GM12878 (cell line): Measurements from ENCODE around the gene RARS2. TPM values are rescaled to one million over a fixed set of nuclear protein-coding genes. Genes with fewer than 3 reads are reported as not detected.

Experiments used
- ATAC-seq: fragments of 200-7000 bp; cut with Tn5 transposase; 3 replicates; pipeline ENCODE4 v1.9.1; 2020; ENCODE audit warnings: mild to moderate bottlenecking, moderate library complexity
- Bru-seq: library from RNA; stranded (reverse); fragments of 400-500 nt; gene quantifications from one replicate; lab custom pipeline; 2021; lab: Mats Ljungman, UMichigan
- BruChase-seq, 2 experiments: library from RNA; stranded (reverse); fragments of 400-500 nt; gene quantifications; one replicate each; lab custom pipeline; 2021; lab: Mats Ljungman, UMichigan
- BruUV-seq: library from RNA; stranded (reverse); fragments of 400-500 nt; replicated peaks from 2 replicates; lab custom pipeline; 2021; lab: Mats Ljungman, UMichigan
- CTCF ChIA-PET: fragments of 300-600 bp; sonication (Branson Sonifier 250); formaldehyde crosslinking; extraction: SDS; loops from one replicate; lab custom pipeline; 2021; ENCODE audit warnings: inconsistent platforms; lab: Yijun Ruan, JAX
- POLR2A ChIA-PET: fragments of 350-600 bp; formaldehyde crosslinking; extraction: SDS; loops from one replicate; lab custom pipeline; 2021; ENCODE audit warnings: inconsistent platforms; lab: Charles Lee
- RAD21 ChIA-PET: fragments of 300-600 bp; sonication (Branson Sonifier 250); formaldehyde crosslinking; loops from one replicate; lab custom pipeline; 2023; ENCODE audit warnings: antibody characterized with exemption; ENCODE audit not compliant: unreplicated experiment; lab: Charles Lee
- SMC1A ChIA-PET: fragments of 300-600 bp; sonication (Branson Sonifier 250); formaldehyde crosslinking; loops from one replicate; lab custom pipeline; 2023; ENCODE audit not compliant: unreplicated experiment, uncharacterized antibody; lab: Charles Lee
- DNase-seq: peaks from one replicate; pipeline ENCODE4 v3.0.0-alpha.2; 2011; ENCODE audit warnings: low read depth, low spot score
- FAIRE-seq: peaks from 3 replicates; lab custom pipeline; 2011; peaks lifted over from hg19 to GRCh38; lab: Jason Lieb, UNC
- H2AFZ ChIP-seq: 2 replicates; pipeline ENCODE4 v1.6.0; 2011; ENCODE audit warnings: low read depth, low read length, control low read depth; ENCODE audit not compliant: control insufficient read depth
- H3K27ac ChIP-seq: 2 replicates; pipeline ENCODE4 v1.5.1; 2011; ENCODE audit warnings: control low read depth; ENCODE audit not compliant: control insufficient read depth, insufficient read depth
- H3K27me3 ChIP-seq, 2 experiments: replicated peaks in 1 of 2; 2 replicates each; pipeline versions ENCODE4 v1.6.0 to v1.6.1; 2011; ENCODE audit warnings: low read length in 1 of 2; ENCODE audit not compliant: control insufficient read depth in 2 of 2, insufficient read depth in 2 of 2
- H3K36me3 ChIP-seq, 2 experiments: 2 replicates each; pipeline ENCODE4 v1.5.1; 2011; ENCODE audit warnings: low read length in 1 of 2; ENCODE audit not compliant: control insufficient read depth in 2 of 2, insufficient read depth in 2 of 2
- H3K4me1 ChIP-seq: 2 replicates; pipeline ENCODE4 v1.6.1; 2011; ENCODE audit warnings: mild to moderate bottlenecking, low read length, moderate library complexity, mixed read lengths; ENCODE audit not compliant: control insufficient read depth, insufficient read depth
- H3K4me2 ChIP-seq: 2 replicates; pipeline ENCODE4 v1.6.0; 2011; ENCODE audit warnings: control low read depth; ENCODE audit not compliant: control insufficient read depth, insufficient read depth
- H3K4me3 ChIP-seq: fragments of 200-600 bp; sonication (generic); 2 replicates; pipeline ENCODE4 v1.5.1; 2016
- H3K79me2 ChIP-seq: 2 replicates; pipeline ENCODE4 v1.6.0; 2011; ENCODE audit warnings: low read length; ENCODE audit not compliant: control insufficient read depth, insufficient read depth
- H3K9ac ChIP-seq: 2 replicates; pipeline ENCODE4 v1.8.0; 2011; ENCODE audit warnings: low read length, control low read depth, mixed read lengths; ENCODE audit not compliant: control insufficient read depth, insufficient read depth
- H3K9me3 ChIP-seq: replicated peaks from 3 replicates; pipeline ENCODE4 v1.5.1; 2011; ENCODE audit warnings: mild to moderate bottlenecking, low read length; ENCODE audit not compliant: control insufficient read depth, insufficient read depth
- H4K20me1 ChIP-seq: 2 replicates; pipeline ENCODE4 v1.6.0; 2011; ENCODE audit not compliant: control insufficient read depth, insufficient read depth
- ATF7 ChIP-seq: fragments of 450-650 bp; IDR thresholded peaks from 2 replicates; pipeline ENCODE4 v1.6.1; 2016; ENCODE audit warnings: low read depth, mild to moderate bottlenecking
- CREB1 ChIP-seq: IDR thresholded peaks from 2 replicates; pipeline ENCODE4 v1.6.1; 2012; ENCODE audit warnings: low read depth, mild to moderate bottlenecking, inconsistent platforms
- GATAD2B ChIP-seq: fragments of 450-650 bp; conservative IDR thresholded peaks from 2 replicates; pipeline ENCODE4 v1.6.1; 2017; ENCODE audit warnings: low read depth, mild to moderate bottlenecking, moderate library complexity
- MXI1 ChIP-seq: fragments of 150-350 bp; IDR thresholded peaks from 2 replicates; pipeline ENCODE4 v1.6.1; 2011; ENCODE audit warnings: low read depth, mild to moderate bottlenecking, inconsistent platforms, low read length, improper control_type of control experiment
- NFYA ChIP-seq: IDR thresholded peaks from 2 replicates; pipeline ENCODE4 v1.6.1; 2011; ENCODE audit warnings: low read depth, mild to moderate bottlenecking, low read length, improper control_type of control experiment, borderline replicate concordance
- RUNX3 ChIP-seq: IDR thresholded peaks from 2 replicates; pipeline ENCODE4 v1.6.1; 2012; ENCODE audit warnings: low read length, inconsistent platforms
- SPI1 ChIP-seq: IDR thresholded peaks from 2 replicates; pipeline ENCODE4 v1.6.1; 2011; ENCODE audit warnings: low read depth, mild to moderate bottlenecking, low read length, moderate library complexity, borderline replicate concordance; ENCODE audit not compliant: insufficient read depth
- WGBS: methylation state at CpG from one replicate; pipeline ENCODE4 v1.1.6; 2016; ENCODE audit warnings: low lambda C conversion rate; ENCODE audit not compliant: insufficient replicate concordance, insufficient coverage; ENCODE audit errors: missing lambda C conversion rate; 5-methylcytosine and 5-hydroxymethylcytosine counted together
- in situ Hi-C: fragments of 300-500 bp; cut with MboI; formaldehyde crosslinking; loops from 9 replicates; pipeline ENCODE4 v1.14.3; 2018; ENCODE audit warnings: mixed read lengths
- intact Hi-C: fragments of 100-400 bp; cut with micrococcal nuclease; formaldehyde crosslinking; loops from one replicate; pipeline ENCODE4 v1.14.2; 2022; ENCODE audit not compliant: unreplicated experiment
- long read RNA-seq, 2 experiments: library from polyadenylated mRNA; unstranded; transcript quantifications; one replicate each; pipeline ENCODE4 v2.0.0, GENCODE V29; 2019 to 2020
- polyA minus RNA-seq, 3 experiments: library from RNA; depleted of rRNA, polyadenylated mRNA; stranded (reverse); fragments of >200 nt; gene quantifications; 2 replicates each; pipeline ENCODE4 v1.2.3, GENCODE V29; 2011
- polyA plus RNA-seq, 11 experiments: library from polyadenylated mRNA; depleted of rRNA in 4 of 11; unstranded in 6 of 11; stranded (reverse) in 5 of 11; fragments of >200 nt; fragmentation: Nextera tagmentation in 4 of 11; fragmentation: Illumina TruSeq in 1 of 11; extraction: Ambion mirVana in 4 of 11; extraction: Trizol in 1 of 11; gene quantifications; 1 replicate in 1 of 11; 2 replicates in 10 of 11; pipeline versions ENCODE4 v1.2.1 to v1.2.3, GENCODE V29; 2011 to 2016; ENCODE audit warnings: inconsistent platforms in 2 of 11, missing spikeins in 2 of 11, low read depth in 1 of 11
- total RNA-seq, 4 experiments: library from RNA; depleted of rRNA in 3 of 4; stranded (reverse); fragments of >200 nt in 3 of 4; fragmentation: Illumina TruSeq in 1 of 4; extraction: Trizol in 1 of 4; gene quantifications; 2 replicates each; pipeline versions ENCODE4 v1.2.1 to v1.2.3, GENCODE V29; 2013 to 2021
- TF ChIP-seq, protein P1 (sequence below): IDR thresholded peaks from 2 replicates; pipeline ENCODE4 v1.6.1; 2012; ENCODE audit warnings: low read depth, low read length, improper control_type of control experiment
- TF ChIP-seq, protein P2 (sequence below): fragments of 450-650 bp; IDR thresholded peaks from 2 replicates; pipeline ENCODE4 v1.6.1; 2017; ENCODE audit warnings: mild to moderate bottlenecking, moderate library complexity

Gene RARS2, protein sequence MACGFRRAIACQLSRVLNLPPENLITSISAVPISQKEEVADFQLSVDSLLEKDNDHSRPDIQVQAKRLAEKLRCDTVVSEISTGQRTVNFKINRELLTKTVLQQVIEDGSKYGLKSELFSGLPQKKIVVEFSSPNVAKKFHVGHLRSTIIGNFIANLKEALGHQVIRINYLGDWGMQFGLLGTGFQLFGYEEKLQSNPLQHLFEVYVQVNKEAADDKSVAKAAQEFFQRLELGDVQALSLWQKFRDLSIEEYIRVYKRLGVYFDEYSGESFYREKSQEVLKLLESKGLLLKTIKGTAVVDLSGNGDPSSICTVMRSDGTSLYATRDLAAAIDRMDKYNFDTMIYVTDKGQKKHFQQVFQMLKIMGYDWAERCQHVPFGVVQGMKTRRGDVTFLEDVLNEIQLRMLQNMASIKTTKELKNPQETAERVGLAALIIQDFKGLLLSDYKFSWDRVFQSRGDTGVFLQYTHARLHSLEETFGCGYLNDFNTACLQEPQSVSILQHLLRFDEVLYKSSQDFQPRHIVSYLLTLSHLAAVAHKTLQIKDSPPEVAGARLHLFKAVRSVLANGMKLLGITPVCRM
- 40.3 and 48.0 TPM in 2 replicates for total RNA-seq (2013; cell fraction: nucleolus; rRNA removed)
- total RNA-seq (2014; rRNA removed) = 25.8 and 32.5 TPM in 2 replicates
- total RNA-seq (2014; rRNA removed; fragmentation: Illumina TruSeq; extraction: Trizol) = 36.6 and 37.1 TPM in 2 replicates
- 23.8 and 26.9 TPM in 2 replicates for total RNA-seq (2021)
- 16.2 TPM for polyA plus RNA-seq (2011; ENCODE audit: low read depth)
- polyA plus RNA-seq (2011; rRNA removed) = 18.3 and 25.1 TPM in 2 replicates
- polyA plus RNA-seq (2011; cell fraction: cytosol; rRNA removed) = 5.3 and 6.2 TPM in 2 replicates
- 13.6 and 15.3 TPM in 2 replicates for polyA plus RNA-seq (2011; cell fraction: nucleus; rRNA removed)
- polyA plus RNA-seq (2012) = 26.5 and 28.6 TPM in 2 replicates
- 36.5 and 44.7 TPM in 2 replicates for polyA plus RNA-seq (2014; fragmentation: Illumina TruSeq; extraction: Trizol)
- polyA plus RNA-seq (2014; fragmentation: Nextera tagmentation; extraction: Ambion mirVana) = 10 to 100 TPM; 37.9 to 43.0 TPM
- polyA plus RNA-seq (2014; rRNA removed) = 22.5 and 25.5 TPM in 2 replicates
- polyA plus RNA-seq (2016; fragmentation: Nextera tagmentation; extraction: Ambion mirVana) = 10 to 100 TPM; 46.0 to 54.2 TPM
- 9.3 and 10.9 TPM in 2 replicates for polyA minus RNA-seq (2011; rRNA and poly(A)+ RNA removed)
- polyA minus RNA-seq (2011; cell fraction: cytosol; rRNA and poly(A)+ RNA removed) = 2.1 and 4.9 TPM in 2 replicates
- polyA minus RNA-seq (2011; cell fraction: nucleus; rRNA and poly(A)+ RNA removed) = 9.6 and 18.8 TPM in 2 replicates
- Bru-seq, nascent RNA = percentile 87 among the genes with signal in this experiment
- percentile 84 among the genes with signal in this experiment for BruChase-seq, experiment 1, labeled RNA remaining after a 6-hour chase
- BruChase-seq, experiment 2, labeled RNA remaining after a 2-hour chase = percentile 89 among the genes with signal in this experiment
- long read RNA-seq, experiment 1, transcript RARS2-201 (20 exons, 1,818 nt) = major isoform, 29 of 55 reads
- long read RNA-seq, experiment 1, partial matches to known transcripts = 7 of 55 reads
- long read RNA-seq, experiment 1, other reads (novel, unspliced or antisense) = 19 of 55 reads
- long read RNA-seq, experiment 2, transcript RARS2-201 (20 exons, 1,818 nt) = major isoform, 255 of 476 reads
- long read RNA-seq, experiment 2, partial matches to known transcripts = 118 of 476 reads
- long read RNA-seq, experiment 2, other reads (novel, unspliced or antisense) = 103 of 476 reads

DNA sequence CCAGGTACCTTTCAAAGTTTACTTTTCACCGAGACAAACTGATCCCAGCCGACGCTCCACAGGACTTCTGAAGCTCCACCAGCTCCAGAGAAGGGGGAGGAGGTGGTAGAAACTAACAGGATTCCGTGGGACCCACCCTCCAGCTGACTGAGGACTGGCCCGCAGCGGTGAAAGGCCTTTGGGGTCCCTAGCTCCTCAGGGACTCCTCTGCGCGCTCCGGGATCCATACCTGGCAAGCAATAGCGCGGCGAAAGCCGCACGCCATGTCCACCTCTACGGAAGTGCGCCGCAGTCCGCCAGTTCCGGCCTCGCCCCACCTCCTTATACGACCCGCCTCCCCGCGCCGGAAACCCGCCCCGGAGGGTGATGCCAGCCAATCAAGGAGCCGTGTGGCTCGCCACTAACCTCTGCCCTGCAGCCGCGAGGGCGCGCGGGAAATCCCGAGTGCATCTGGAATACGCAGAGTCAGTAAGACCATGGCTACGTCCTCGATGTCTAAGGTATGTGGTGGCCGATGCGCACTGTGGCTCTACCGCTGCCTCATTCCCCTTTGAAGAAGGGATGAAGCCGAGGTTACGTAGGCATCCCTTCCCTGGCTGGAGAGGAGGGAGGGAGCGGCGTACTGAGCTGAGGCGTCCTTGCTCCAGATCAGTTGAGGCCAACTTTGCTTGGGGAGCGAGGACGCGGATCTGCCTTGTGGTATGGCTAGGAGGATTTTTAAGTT is at the start of gene RARS2, which contains the start of gene ORC3:
Gene RARS2 (minus strand): TSS at position 295 of the 724 bp plus-strand sequence. CDS start 30 bp downstream, at position 265.
Gene ORC3 (plus strand): TSS at position 443 of the 724 bp plus-strand sequence. CDS start 34 bp downstream, at position 477.
- peak within 1 kb of the TSS; percentile 90 for H3K9ac ChIP-seq
- no peaks in the 10 kb centered on the region for H4K20me1 ChIP-seq
- H3K4me3 ChIP-seq = peak within 1 kb of the TSS; percentile 99
- WGBS = under 1% methylated on average over 47 of the region's 49 CpGs
- RAD21 ChIA-PET = interaction anchor here (0.5 to 3.1 kb wide), 10 partner anchors 8 to 1280 kb away, joined by 3 to 10 read pairs (median 3); partner anchors contain the start of gene AKIRIN2
- DNase-seq (peak; percentile 81), ATAC-seq (peak; percentile 99), FAIRE-seq (peak; percentile 89)
- CTCF ChIA-PET = interaction anchor here (2.9 kb wide), 1 partner anchor 16 kb away, joined by 12 read pairs; no protein-coding TSS in a partner anchor
- H2AFZ ChIP-seq = peak within 1 kb of the TSS; percentile 91
- no peaks in the 10 kb centered on the region for H3K9me3 ChIP-seq
- peak within 1 kb of the TSS; percentile 98 for H3K4me2 ChIP-seq
- SMC1A ChIA-PET = interaction anchor here (0.6 to 2.8 kb wide), 17 partner anchors 8 to 432 kb away, joined by 3 to 7 read pairs (median 3); no protein-coding TSS in a partner anchor
- H3K27me3 ChIP-seq = no peaks in the 10 kb centered on the region
- intact Hi-C loops = loop anchor here (5.0 to 10.0 kb wide), 4 partner anchors 102 to 458 kb away; no protein-coding TSS in a partner anchor
- peaks cover 3% of the 10 kb centered on the region; the same call in 1 of the 2 replicates for H3K4me1 ChIP-seq
- peaks cover 0 to 2% of the 10 kb centered on the region in 2 experiments; a peak in 1 of 4 replicates for H3K36me3 ChIP-seq
- peaks cover 73% of the 10 kb centered on the region for H3K79me2 ChIP-seq
- in situ Hi-C loops = no loop called here
- POLR2A ChIA-PET = interaction anchor here (0.5 to 1.0 kb wide), 6 partner anchors 9 to 1320 kb away, joined by 3 to 8 read pairs (median 3); no protein-coding TSS in a partner anchor
- H3K27ac ChIP-seq = peak within 1 kb of the TSS; percentile 87
- no TSS peak for BruUV-seq
- TF ChIP-seq ATF7 (no peak), RUNX3 (peak; percentile 69), CREB1 (peak; percentile 83), GATAD2B (peak; percentile 64; the same call in 1 of the 2 replicates), NFYA (peak; percentile 11; the same call in 1 of the 2 replicates), SPI1 (peak; percentile 64; the same call in 1 of the 2 replicates), MXI1 (peak; percentile 91)
- TF ChIP-seq, protein P1, sequence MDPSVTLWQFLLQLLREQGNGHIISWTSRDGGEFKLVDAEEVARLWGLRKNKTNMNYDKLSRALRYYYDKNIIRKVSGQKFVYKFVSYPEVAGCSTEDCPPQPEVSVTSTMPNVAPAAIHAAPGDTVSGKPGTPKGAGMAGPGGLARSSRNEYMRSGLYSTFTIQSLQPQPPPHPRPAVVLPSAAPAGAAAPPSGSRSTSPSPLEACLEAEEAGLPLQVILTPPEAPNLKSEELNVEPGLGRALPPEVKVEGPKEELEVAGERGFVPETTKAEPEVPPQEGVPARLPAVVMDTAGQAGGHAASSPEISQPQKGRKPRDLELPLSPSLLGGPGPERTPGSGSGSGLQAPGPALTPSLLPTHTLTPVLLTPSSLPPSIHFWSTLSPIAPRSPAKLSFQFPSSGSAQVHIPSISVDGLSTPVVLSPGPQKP = peak; percentile 92
- TF ChIP-seq, protein P2, sequence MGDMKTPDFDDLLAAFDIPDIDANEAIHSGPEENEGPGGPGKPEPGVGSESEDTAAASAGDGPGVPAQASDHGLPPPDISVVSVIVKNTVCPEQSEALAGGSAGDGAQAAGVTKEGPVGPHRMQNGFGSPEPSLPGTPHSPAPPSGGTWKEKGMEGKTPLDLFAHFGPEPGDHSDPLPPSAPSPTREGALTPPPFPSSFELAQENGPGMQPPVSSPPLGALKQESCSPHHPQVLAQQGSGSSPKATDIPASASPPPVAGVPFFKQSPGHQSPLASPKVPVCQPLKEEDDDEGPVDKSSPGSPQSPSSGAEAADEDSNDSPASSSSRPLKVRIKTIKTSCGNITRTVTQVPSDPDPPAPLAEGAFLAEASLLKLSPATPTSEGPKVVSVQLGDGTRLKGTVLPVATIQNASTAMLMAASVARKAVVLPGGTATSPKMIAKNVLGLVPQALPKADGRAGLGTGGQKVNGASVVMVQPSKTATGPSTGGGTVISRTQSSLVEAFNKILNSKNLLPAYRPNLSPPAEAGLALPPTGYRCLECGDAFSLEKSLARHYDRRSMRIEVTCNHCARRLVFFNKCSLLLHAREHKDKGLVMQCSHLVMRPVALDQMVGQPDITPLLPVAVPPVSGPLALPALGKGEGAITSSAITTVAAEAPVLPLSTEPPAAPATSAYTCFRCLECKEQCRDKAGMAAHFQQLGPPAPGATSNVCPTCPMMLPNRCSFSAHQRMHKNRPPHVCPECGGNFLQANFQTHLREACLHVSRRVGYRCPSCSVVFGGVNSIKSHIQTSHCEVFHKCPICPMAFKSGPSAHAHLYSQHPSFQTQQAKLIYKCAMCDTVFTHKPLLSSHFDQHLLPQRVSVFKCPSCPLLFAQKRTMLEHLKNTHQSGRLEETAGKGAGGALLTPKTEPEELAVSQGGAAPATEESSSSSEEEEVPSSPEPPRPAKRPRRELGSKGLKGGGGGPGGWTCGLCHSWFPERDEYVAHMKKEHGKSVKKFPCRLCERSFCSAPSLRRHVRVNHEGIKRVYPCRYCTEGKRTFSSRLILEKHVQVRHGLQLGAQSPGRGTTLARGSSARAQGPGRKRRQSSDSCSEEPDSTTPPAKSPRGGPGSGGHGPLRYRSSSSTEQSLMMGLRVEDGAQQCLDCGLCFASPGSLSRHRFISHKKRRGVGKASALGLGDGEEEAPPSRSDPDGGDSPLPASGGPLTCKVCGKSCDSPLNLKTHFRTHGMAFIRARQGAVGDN = peak; percentile 54
